Kidney (tissue), 14 donors: ENCODE data around the gene ZNF441. TPM values are rescaled to one million over a fixed set of nuclear protein-coding genes. Genes with fewer than 3 reads are reported as not detected.

Source experiments
- DNase-seq, 5 donors: peaks; one replicate each; pipeline ENCODE4 v3.0.0-alpha.2; 2013 to 2020
- FAIRE-seq: peaks from 2 replicates; lab custom pipeline; 2012; peaks lifted over from hg19 to GRCh38; lab: Jason Lieb, UNC
- H3K27ac ChIP-seq, 2 donors: one replicate each; pipeline ENCODE4 v1.7.0; 2013; ENCODE audit warnings: low read depth in 2 of 2, low read length in 2 of 2, inconsistent platforms in 1 of 2
- H3K27me3 ChIP-seq: one replicate; pipeline ENCODE4 v1.7.1; 2013; ENCODE audit warnings: low read length, inconsistent platforms; ENCODE audit not compliant: control insufficient read depth, insufficient read depth
- H3K36me3 ChIP-seq, 3 donors: one replicate each; pipeline versions ENCODE4 v1.7.0 to v1.7.1; 2013; ENCODE audit warnings: low read length in 3 of 3, control low read depth in 1 of 3, inconsistent platforms in 1 of 3; ENCODE audit not compliant: insufficient read depth in 3 of 3, control insufficient read depth in 2 of 3
- H3K4me1 ChIP-seq, 3 donors: one replicate each; pipeline versions ENCODE4 v1.7.0 to v1.7.1; 2013; ENCODE audit warnings: low read length in 3 of 3, inconsistent platforms in 1 of 3, low read depth in 1 of 3; ENCODE audit not compliant: control insufficient read depth in 2 of 3, insufficient read depth in 2 of 3
- H3K4me3 ChIP-seq, 3 donors: one replicate each; pipeline versions ENCODE4 v1.7.0 to v1.8.1; 2013; ENCODE audit warnings: low read length in 3 of 3, control low read depth in 1 of 3, inconsistent platforms in 1 of 3
- H3K9ac ChIP-seq, 3 donors: one replicate each; pipeline versions ENCODE4 v1.7.0 to v1.7.1; 2013; ENCODE audit warnings: low read length in 3 of 3, control low read depth in 1 of 3, inconsistent platforms in 1 of 3
- H3K9me3 ChIP-seq, 3 donors: one replicate each; pipeline versions ENCODE4 v1.7.0 to v1.7.1; 2013; ENCODE audit warnings: low read length in 3 of 3, control low read depth in 1 of 3, inconsistent platforms in 1 of 3; ENCODE audit not compliant: control insufficient read depth in 2 of 3, insufficient read depth in 1 of 3
- CTCF ChIP-seq: IDR thresholded peaks from 3 replicates; pipeline ENCODE4 v1.5.1; 2012; ENCODE audit warnings: mild to moderate bottlenecking, moderate library complexity, borderline replicate concordance; ENCODE audit not compliant: insufficient read depth; ENCODE audit errors: extremely low read depth
- intact Hi-C: fragments of 100-400 bp; cut with DNase I; formaldehyde crosslinking; loops from one replicate; pipeline ENCODE4 v1.11.1; 2022
- polyA plus RNA-seq: library from polyadenylated mRNA; stranded (reverse); fragments of 350-450 nt; fragmentation: Illumina TruSeq; extraction: RNeasy Lipid Tissue Mini Kit (QIAGEN cat#74804); gene quantifications from one replicate; pipeline ENCODE4 v1.2.3, GENCODE V29; 2014; ENCODE audit warnings: low read depth, low replicate concordance; ENCODE audit not compliant: insufficient read depth
- total RNA-seq: library from RNA; stranded (reverse); fragmentation: NEBNext Ultra II Directional; extraction: Animal tissue kit (Norgen Biotek cat#: 25700); gene quantifications from one replicate; pipeline ENCODE4 v1.2.1, GENCODE V29; 2021
- donor health status: control.
- donor health status: control.
- donor health status: control.
- donor health status: control.
- donor health status: control.
- donor health status: DM: yes; HTN: yes; CAD: no.
- donor health status: Normal renal cell carcinoma (clear cell type).

The ZNF441 gene
- total and polyA plus RNA-seq, 2 donors from 2014 or later: 4.4 to 19.3 TPM

- Histone ChIP-seq H3K27me3 (no peaks in the 10 kb centered on the region), H3K9me3 (no peaks in the 10 kb centered on the region), H3K4me3 (peak overlapping the region; percentile 59 to 96 (median 86)), H3K4me1 (peaks cover 0 to 4% (median 0%) of the 10 kb centered on the region in 3 donors), H3K36me3 (no peaks in the 10 kb centered on the region), H3K27ac (no peak overlapping the region), H3K9ac (peak overlapping the region; percentile 17 to 87 (median 29))
- no peak for TF ChIP-seq CTCF
- FAIRE-seq (no peak), DNase-seq (no peak)
- intact Hi-C loops: no loop called here
Observed at GRCh38 chr19:11813703-11814028, 46.9 kb downstream of the ZNF441 start.

GRCh38 chr19:11814029-11814699 is 47.4 kb downstream of the ZNF441 start, which contains the start of gene ZNF440:
Gene ZNF440 (plus strand): TSS chr19:11814273. CDS start chr19:11814448, 175 bp downstream.
- intact Hi-C loops: no loop called here
- DNase-seq (peak; percentile 97 to 98 (median 98)), FAIRE-seq (no peak)
- Histone ChIP-seq H3K27ac (peak within 1 kb of the TSS; percentile 35 to 92), H3K4me3 (peak within 1 kb of the TSS; percentile 83 to 96 (median 86)), H3K4me1 (peaks cover 0 to 4% (median 0%) of the 10 kb centered on the region in 3 donors), H3K36me3 (no peaks in the 10 kb centered on the region), H3K9me3 (no peaks in the 10 kb centered on the region), H3K27me3 (no peaks in the 10 kb centered on the region), H3K9ac (peak within 1 kb of the TSS; percentile 35 to 88 (median 87))
- peak; percentile 6 for TF ChIP-seq CTCF

GRCh38 chr19:11814700-11815035 is 47.9 kb downstream of the ZNF441 start:
- FAIRE-seq: no peak
- Histone ChIP-seq H3K36me3 (no peaks in the 10 kb centered on the region), H3K27ac (peak overlapping the region; percentile 35 to 92), H3K9me3 (no peaks in the 10 kb centered on the region), H3K27me3 (no peaks in the 10 kb centered on the region), H3K4me1 (peaks cover 0 to 4% (median 0%) of the 10 kb centered on the region in 3 donors), H3K4me3 (peak overlapping the region; percentile 60 to 86 (median 83)), H3K9ac (peak overlapping the region; percentile 35 to 88 (median 44))
- intact Hi-C loops: no loop called here
- TF ChIP-seq CTCF: no peak
- peak in 2 of 5 donors; percentile 54 to 65 for DNase-seq
